ENCODE measurements around the gene ZMIZ1. TPM values are rescaled to one million over a fixed set of nuclear protein-coding genes. Genes with fewer than 3 reads are reported as not detected.

Gene ZMIZ1
- total and polyA plus RNA-seq, 4 donors, result 3.9 to 19.1 (median 9.8) TPM

DNA sequence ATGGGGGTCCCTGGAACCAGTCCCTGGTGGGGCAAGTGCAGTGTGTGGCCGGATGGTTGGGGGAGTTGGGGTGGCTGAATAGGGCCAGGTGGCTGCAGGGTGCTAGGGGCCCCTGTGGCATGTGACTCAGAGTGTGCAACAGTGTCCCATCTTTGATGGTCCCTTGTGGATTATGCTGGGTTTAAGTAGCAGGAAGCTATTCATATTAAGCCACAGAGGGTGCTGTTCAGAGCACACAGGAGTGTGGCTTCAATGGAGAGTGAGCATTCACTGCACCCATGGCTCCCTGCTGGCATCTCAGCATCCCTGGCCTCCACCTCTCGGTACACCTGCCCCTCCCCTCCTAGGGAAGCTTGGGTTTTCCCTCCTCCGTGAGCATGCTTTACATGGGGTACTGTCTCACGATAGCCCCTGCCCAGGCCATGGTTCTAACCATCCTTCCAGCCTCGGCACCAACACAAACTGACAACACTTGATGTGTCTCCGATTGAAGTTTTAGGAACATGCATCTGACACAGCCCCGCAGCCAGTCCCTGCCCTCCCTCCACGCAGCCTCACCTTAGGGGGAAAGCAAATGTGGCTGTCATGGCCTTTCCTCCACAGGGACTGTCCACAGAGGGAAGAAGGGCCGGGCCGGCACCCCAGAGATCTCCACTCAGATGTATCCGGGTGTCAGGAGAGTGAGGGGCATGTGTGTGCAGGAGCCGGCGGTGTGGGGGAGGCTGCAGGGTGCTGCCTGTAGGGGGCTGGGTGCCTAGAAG is 248.1 kb downstream of the ZMIZ1 start:
- WGBS, result 52% methylated on average over 13 of the region's 13 CpGs
- H3K27ac ChIP-seq (ENCODE audit: low read depth in 1 of 2, low read length in 2 of 2), result no peak overlapping the region

DNA sequence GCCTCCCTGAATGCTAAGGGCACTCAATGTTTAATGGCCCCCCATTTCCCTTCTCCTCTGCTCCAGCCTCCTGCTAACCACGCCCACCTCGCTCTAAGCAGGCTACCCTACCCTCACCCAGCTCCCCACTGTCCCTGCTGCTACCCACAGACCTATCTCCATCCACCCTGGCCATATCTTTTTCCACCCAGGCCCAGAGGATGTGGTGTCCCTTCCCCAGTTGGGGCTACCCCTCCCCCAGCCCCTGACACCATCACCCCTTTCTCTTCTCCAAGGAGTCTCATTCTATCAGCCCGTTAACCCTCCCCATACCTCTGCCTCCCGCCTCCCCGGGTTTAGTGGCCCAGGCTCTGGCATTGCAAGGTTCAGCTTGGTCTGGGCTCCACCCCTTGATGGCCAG is 249.6 kb downstream of the ZMIZ1 start:
- Histone ChIP-seq H3K9ac (ENCODE audit: low read depth in 1 of 2, low read length in 2 of 2) (no peak overlapping the region), H3K27ac (ENCODE audit: low read depth in 1 of 2, low read length in 2 of 2) (no peak overlapping the region), H3K27me3 (ENCODE audit: control insufficient read depth in 4 of 4, insufficient read depth in 4 of 4, low read length in 3 of 4) (no peaks in the 10 kb centered on the region), H3K4me1 (ENCODE audit: control insufficient read depth in 4 of 4, insufficient read depth in 4 of 4, low read length in 3 of 4) (no peaks in the 10 kb centered on the region), H3K36me3 (ENCODE audit: control insufficient read depth in 4 of 4, insufficient read depth in 3 of 4, low read depth in 1 of 4, low read length in 3 of 4) (peaks cover 0 to 6% (median 4%) of the 10 kb centered on the region in 4 donors), H3K9me3 (ENCODE audit: control insufficient read depth in 4 of 4, low read length in 3 of 4) (no peaks in the 10 kb centered on the region), H3K4me3 (ENCODE audit: low read depth in 1 of 3, low read length in 3 of 3) (no peak overlapping the region)
- DNase-seq (ENCODE audit: low spot score), result no peak
- TF ChIP-seq, protein P1, sequence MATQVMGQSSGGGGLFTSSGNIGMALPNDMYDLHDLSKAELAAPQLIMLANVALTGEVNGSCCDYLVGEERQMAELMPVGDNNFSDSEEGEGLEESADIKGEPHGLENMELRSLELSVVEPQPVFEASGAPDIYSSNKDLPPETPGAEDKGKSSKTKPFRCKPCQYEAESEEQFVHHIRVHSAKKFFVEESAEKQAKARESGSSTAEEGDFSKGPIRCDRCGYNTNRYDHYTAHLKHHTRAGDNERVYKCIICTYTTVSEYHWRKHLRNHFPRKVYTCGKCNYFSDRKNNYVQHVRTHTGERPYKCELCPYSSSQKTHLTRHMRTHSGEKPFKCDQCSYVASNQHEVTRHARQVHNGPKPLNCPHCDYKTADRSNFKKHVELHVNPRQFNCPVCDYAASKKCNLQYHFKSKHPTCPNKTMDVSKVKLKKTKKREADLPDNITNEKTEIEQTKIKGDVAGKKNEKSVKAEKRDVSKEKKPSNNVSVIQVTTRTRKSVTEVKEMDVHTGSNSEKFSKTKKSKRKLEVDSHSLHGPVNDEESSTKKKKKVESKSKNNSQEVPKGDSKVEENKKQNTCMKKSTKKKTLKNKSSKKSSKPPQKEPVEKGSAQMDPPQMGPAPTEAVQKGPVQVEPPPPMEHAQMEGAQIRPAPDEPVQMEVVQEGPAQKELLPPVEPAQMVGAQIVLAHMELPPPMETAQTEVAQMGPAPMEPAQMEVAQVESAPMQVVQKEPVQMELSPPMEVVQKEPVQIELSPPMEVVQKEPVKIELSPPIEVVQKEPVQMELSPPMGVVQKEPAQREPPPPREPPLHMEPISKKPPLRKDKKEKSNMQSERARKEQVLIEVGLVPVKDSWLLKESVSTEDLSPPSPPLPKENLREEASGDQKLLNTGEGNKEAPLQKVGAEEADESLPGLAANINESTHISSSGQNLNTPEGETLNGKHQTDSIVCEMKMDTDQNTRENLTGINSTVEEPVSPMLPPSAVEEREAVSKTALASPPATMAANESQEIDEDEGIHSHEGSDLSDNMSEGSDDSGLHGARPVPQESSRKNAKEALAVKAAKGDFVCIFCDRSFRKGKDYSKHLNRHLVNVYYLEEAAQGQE (IDR thresholded peaks at IDR 0.05), result no peak
- TF ChIP-seq, protein P2, sequence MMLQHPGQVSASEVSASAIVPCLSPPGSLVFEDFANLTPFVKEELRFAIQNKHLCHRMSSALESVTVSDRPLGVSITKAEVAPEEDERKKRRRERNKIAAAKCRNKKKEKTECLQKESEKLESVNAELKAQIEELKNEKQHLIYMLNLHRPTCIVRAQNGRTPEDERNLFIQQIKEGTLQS (IDR thresholded peaks at IDR 0.05), result no peak
- TF ChIP-seq GABPA (IDR thresholded peaks at IDR 0.05 in 1 of 2, conservative IDR thresholded peaks at IDR 0.05 in 1 of 2), result no peak
- TF ChIP-seq, protein P3, sequence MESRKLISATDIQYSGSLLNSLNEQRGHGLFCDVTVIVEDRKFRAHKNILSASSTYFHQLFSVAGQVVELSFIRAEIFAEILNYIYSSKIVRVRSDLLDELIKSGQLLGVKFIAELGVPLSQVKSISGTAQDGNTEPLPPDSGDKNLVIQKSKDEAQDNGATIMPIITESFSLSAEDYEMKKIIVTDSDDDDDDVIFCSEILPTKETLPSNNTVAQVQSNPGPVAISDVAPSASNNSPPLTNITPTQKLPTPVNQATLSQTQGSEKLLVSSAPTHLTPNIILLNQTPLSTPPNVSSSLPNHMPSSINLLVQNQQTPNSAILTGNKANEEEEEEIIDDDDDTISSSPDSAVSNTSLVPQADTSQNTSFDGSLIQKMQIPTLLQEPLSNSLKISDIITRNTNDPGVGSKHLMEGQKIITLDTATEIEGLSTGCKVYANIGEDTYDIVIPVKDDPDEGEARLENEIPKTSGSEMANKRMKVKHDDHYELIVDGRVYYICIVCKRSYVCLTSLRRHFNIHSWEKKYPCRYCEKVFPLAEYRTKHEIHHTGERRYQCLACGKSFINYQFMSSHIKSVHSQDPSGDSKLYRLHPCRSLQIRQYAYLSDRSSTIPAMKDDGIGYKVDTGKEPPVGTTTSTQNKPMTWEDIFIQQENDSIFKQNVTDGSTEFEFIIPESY (IDR thresholded peaks at IDR 0.05), result no peak
- no peak for TF ChIP-seq FOXA2 (IDR thresholded peaks at IDR 0.05)
- TF ChIP-seq, protein P4, sequence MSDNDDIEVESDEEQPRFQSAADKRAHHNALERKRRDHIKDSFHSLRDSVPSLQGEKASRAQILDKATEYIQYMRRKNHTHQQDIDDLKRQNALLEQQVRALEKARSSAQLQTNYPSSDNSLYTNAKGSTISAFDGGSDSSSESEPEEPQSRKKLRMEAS (IDR thresholded peaks at IDR 0.05), result no peak
- TF ChIP-seq, protein P5, sequence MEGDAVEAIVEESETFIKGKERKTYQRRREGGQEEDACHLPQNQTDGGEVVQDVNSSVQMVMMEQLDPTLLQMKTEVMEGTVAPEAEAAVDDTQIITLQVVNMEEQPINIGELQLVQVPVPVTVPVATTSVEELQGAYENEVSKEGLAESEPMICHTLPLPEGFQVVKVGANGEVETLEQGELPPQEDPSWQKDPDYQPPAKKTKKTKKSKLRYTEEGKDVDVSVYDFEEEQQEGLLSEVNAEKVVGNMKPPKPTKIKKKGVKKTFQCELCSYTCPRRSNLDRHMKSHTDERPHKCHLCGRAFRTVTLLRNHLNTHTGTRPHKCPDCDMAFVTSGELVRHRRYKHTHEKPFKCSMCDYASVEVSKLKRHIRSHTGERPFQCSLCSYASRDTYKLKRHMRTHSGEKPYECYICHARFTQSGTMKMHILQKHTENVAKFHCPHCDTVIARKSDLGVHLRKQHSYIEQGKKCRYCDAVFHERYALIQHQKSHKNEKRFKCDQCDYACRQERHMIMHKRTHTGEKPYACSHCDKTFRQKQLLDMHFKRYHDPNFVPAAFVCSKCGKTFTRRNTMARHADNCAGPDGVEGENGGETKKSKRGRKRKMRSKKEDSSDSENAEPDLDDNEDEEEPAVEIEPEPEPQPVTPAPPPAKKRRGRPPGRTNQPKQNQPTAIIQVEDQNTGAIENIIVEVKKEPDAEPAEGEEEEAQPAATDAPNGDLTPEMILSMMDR (IDR thresholded peaks at IDR 0.05; ENCODE audit: low read depth, low read length, missing input control), result no peak
- TF ChIP-seq YY1 (IDR thresholded peaks at IDR 0.05), result no peak
- TF ChIP-seq JUND (IDR thresholded peaks at IDR 0.05), result no peak
- 89% methylated on average over 5 of the region's 5 CpGs for WGBS

More for the DNA sequence above, 248.1 kb downstream of the ZMIZ1 start:
- DNase-seq (ENCODE audit: low spot score), result no peak
- Histone ChIP-seq H3K36me3 (ENCODE audit: control insufficient read depth in 4 of 4, insufficient read depth in 3 of 4, low read depth in 1 of 4, low read length in 3 of 4) (peaks cover 3 to 18% (median 7%) of the 10 kb centered on the region in 4 donors), H3K4me3 (ENCODE audit: low read depth in 1 of 3, low read length in 3 of 3) (no peak overlapping the region), H3K4me1 (ENCODE audit: control insufficient read depth in 4 of 4, insufficient read depth in 4 of 4, low read length in 3 of 4) (no peaks in the 10 kb centered on the region), H3K27me3 (ENCODE audit: control insufficient read depth in 4 of 4, insufficient read depth in 4 of 4, low read length in 3 of 4) (no peaks in the 10 kb centered on the region), H3K9me3 (ENCODE audit: control insufficient read depth in 4 of 4, low read length in 3 of 4) (no peaks in the 10 kb centered on the region), H3K9ac (ENCODE audit: low read depth in 1 of 2, low read length in 2 of 2) (no peak overlapping the region)
- TF ChIP-seq HNF4A (conservative IDR thresholded peaks at IDR 0.05) (no peak), GABPA (IDR thresholded peaks at IDR 0.05 in 1 of 2, conservative IDR thresholded peaks at IDR 0.05 in 1 of 2) (no peak), FOXA2 (IDR thresholded peaks at IDR 0.05) (no peak)
